ENCODE measurements around the gene TAPT1.

Gene TAPT1

DNA sequence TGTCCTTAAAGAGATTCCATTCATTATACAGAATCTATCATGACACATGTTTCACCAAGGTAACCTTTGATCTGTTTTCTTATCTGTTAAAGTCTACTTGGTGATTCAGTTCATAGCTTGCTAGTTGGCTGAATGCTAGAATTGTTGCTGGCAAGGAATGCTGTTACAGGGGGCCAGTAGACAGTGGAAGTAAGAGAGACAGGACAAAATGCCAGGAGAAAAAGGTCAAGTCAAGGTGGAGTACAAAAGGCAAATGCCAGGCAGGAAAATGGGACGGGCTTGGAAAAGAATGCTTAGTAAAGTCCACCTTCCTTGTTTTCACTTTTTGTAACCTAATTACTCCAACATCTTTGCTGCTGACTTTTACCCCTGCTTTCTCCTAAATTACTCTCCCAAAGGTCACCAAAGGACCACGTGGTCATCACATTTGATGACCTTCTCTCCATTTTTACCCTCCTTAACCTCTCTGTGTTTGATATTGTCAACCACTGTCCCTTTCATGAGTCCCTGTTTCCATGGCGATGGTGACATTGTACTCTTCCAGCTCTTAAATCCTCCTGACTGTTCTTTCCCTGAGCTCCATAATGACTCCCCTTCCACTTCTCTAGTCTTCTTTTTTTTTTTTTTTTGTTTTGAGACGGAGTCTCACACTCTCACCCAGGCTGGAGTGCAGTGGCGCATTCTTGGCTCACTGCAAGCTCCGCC lies 24.5 kb upstream of the TAPT1 start:
- no peak overlapping the region for H3K4me3 ChIP-seq (ENCODE audit: low read depth, low read length)
- DNase-seq (ENCODE audit: low read depth) = no peak
- TF ChIP-seq, protein P1, sequence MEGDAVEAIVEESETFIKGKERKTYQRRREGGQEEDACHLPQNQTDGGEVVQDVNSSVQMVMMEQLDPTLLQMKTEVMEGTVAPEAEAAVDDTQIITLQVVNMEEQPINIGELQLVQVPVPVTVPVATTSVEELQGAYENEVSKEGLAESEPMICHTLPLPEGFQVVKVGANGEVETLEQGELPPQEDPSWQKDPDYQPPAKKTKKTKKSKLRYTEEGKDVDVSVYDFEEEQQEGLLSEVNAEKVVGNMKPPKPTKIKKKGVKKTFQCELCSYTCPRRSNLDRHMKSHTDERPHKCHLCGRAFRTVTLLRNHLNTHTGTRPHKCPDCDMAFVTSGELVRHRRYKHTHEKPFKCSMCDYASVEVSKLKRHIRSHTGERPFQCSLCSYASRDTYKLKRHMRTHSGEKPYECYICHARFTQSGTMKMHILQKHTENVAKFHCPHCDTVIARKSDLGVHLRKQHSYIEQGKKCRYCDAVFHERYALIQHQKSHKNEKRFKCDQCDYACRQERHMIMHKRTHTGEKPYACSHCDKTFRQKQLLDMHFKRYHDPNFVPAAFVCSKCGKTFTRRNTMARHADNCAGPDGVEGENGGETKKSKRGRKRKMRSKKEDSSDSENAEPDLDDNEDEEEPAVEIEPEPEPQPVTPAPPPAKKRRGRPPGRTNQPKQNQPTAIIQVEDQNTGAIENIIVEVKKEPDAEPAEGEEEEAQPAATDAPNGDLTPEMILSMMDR (IDR thresholded peaks at IDR 0.05; ENCODE audit: low read depth, low read length, missing control alignments) = no peak
- in situ Hi-C loops (cut with HindIII; ENCODE audit: low sequenced_read_pairs) = no loop called here

DNA sequence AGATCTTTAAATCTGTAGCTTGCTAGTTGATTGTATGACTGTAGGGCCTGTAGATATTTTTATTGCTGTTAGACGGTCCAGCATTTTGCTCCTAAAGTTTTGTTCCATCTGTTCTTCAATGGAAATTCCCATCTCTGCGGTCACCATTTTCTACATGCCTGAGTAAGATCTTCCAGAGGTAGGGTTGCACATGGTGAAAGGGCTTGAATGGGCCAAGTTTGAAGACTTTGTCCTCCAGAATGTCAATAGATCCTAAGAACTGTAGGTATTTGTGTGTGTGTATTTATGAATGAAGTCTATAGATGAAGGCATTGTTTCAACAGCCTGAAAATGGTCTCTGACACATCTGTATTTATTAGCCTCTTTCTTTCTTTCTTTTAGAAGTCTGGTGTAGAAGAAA lies 22.3 kb upstream of the TAPT1 start:
- in situ Hi-C loops (cut with HindIII; ENCODE audit: low sequenced_read_pairs) = no loop called here
- TF ChIP-seq, protein P1 (IDR thresholded peaks at IDR 0.05; ENCODE audit: low read depth, low read length, missing control alignments) = no peak
- no peak for DNase-seq (ENCODE audit: low read depth)
- H3K4me3 ChIP-seq (ENCODE audit: low read depth, low read length) = no peak overlapping the region

DNA sequence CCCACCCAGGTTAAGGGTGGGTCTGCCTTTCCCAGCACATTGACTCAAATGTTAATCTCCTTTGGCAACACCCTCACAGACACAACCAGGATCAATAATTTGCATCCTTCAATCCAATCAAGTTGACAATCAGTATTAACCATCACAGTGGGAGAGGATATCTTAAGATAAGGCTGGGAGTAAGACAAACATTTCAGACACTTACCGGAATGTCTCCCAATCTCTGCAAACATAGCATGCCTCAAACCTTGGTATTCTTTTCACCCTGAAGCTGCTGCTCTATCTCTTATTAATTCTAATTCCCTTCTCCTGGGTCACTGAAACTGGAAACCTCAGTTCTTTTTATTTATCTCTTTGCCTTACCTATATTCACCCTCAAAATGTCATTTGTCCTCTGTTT lies 19.0 kb upstream of the TAPT1 start:
- H3K4me3 ChIP-seq (ENCODE audit: low read depth, low read length) = no peak overlapping the region
- in situ Hi-C loops (cut with HindIII; ENCODE audit: low sequenced_read_pairs) = no loop called here
- TF ChIP-seq, protein P1 (IDR thresholded peaks at IDR 0.05; ENCODE audit: low read depth, low read length, missing control alignments) = no peak
- DNase-seq (ENCODE audit: low read depth) = no peak

DNA sequence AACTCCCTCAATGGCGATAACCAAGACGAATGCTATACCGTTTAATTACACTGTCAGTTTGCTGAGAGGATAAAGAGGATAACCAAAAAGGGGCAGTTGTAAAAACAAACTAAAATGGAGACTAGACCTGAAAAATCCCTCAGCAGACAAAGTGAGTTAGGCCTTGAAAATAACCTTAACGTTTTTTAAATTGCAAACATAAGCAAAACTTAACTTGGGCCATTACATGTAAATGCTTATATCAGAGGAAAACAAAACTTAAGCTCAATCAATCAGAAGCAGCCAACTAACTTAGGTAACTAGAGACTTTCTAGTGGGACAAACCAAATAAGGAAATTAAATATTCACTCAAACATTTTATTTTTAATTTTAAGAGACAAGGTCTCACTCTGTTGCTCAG lies 17.0 kb upstream of the TAPT1 start:
- in situ Hi-C loops (cut with HindIII; ENCODE audit: low sequenced_read_pairs) = no loop called here
- DNase-seq (ENCODE audit: low read depth) = no peak
- H3K4me3 ChIP-seq (ENCODE audit: low read depth, low read length) = no peak overlapping the region
- TF ChIP-seq, protein P1 (IDR thresholded peaks at IDR 0.05; ENCODE audit: low read depth, low read length, missing control alignments) = no peak

DNA sequence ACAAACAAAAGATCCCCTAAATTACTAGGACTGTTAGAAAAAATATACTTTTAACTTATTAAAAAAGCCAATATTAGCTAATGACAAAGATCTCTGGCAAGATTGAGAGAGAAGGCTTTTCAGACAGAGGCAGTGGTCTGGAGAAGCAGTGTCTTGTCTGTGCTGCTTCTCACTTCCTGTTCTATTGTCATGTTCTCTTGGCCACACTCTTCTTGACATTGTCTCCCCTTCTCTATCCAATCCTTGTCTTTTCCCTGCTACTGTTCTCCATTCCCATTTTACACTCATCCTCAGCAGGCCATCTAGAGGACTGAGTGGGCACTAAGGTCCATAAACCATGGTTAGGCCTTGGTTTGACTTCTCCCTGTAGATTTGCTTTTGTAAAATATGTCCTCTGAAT lies 14.0 kb upstream of the TAPT1 start:
- in situ Hi-C loops (cut with HindIII; ENCODE audit: low sequenced_read_pairs) = no loop called here

DNA sequence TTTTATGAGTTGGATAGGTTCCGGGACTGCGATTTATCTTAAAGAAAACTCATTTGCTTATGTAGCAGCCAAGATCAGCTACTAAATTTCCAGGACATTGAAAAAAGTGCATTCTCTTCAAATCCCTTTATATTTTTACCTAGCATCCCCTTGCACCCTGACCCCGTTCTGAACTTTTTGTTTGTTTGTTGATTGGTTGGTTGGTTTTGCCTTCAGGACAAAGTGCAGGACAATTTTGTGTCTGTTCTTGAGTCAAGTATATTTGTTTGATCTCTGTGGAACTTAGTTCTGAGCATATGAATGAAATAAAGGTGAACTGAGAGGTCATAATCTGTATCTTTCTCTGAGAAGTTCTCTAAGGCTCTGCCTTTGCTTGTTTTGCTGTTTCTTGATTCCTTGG lies 12.8 kb upstream of the TAPT1 start:
- no peak overlapping the region for H3K4me3 ChIP-seq (ENCODE audit: low read depth, low read length)
- TF ChIP-seq, protein P1 (IDR thresholded peaks at IDR 0.05; ENCODE audit: low read depth, low read length, missing control alignments) = no peak
- no peak for DNase-seq (ENCODE audit: low read depth)
- in situ Hi-C loops (cut with HindIII; ENCODE audit: low sequenced_read_pairs) = no loop called here

More for the DNA sequence above, 14.0 kb upstream of the TAPT1 start:
- no peak for DNase-seq (ENCODE audit: low read depth)
- no peak overlapping the region for H3K4me3 ChIP-seq (ENCODE audit: low read depth, low read length)
- TF ChIP-seq, protein P1 (IDR thresholded peaks at IDR 0.05; ENCODE audit: low read depth, low read length, missing control alignments) = no peak

Data from astrocyte of the cerebellum (primary cell).